Ishikawa (cell line): ENCODE data around the gene NEK11.

Experiments
- EGR1 ChIP-seq: IDR thresholded peaks from 2 replicates; pipeline ENCODE4 v1.6.1; 2012
- MAX ChIP-seq: IDR thresholded peaks from 2 replicates; pipeline ENCODE4 v1.6.1; 2012

GRCh38 chr3:131158434-131158833 lies 131.8 kb downstream of the NEK11 start:
- TF ChIP-seq EGR1 (no peak), MAX (no peak)
